ENCODE measurements around the gene MBIP.

The MBIP gene

DNA sequence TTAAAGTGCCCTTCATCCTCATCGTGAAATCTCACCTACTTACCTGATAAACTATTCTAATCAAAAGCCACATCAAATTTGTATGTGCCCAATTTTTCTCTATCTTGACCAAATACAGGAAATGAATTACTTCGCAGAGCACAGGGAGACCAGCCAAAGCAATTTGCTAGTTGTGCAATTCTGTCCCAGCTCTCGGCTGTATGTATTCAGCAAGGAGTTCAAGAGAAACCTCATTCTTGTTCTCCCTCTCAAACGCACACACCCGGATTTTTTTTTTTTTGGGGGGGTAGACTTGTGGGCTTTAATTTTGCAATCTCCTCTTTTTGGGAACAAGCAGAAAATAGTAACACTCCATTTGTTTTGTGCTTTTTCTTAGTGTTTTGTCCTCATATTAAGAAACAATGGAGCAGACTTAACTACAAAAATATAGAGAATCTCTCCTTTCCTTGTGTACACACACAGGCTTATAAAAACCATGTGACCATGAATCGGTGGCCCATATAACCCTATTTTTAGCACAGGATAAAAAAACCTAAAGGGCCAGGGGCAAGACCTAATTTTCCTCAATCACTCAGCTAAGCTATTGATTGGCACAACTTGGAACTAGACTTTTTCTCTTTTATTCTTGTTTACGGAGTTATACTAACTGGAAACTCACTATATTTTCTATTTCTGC is 64.2 kb downstream of the MBIP start:
- no peaks in the 10 kb centered on the region for H3K36me3 Mint-ChIP-seq
- no peaks in the 10 kb centered on the region for H3K9me3 Mint-ChIP-seq
- H3K4me1 Mint-ChIP-seq: no peaks in the 10 kb centered on the region
- H3K27me3 Mint-ChIP-seq: no peaks in the 10 kb centered on the region
- no peak for ATAC-seq
- no peak overlapping the region for H3K4me3 Mint-ChIP-seq
- H3K27ac Mint-ChIP-seq: no peak overlapping the region

DNA sequence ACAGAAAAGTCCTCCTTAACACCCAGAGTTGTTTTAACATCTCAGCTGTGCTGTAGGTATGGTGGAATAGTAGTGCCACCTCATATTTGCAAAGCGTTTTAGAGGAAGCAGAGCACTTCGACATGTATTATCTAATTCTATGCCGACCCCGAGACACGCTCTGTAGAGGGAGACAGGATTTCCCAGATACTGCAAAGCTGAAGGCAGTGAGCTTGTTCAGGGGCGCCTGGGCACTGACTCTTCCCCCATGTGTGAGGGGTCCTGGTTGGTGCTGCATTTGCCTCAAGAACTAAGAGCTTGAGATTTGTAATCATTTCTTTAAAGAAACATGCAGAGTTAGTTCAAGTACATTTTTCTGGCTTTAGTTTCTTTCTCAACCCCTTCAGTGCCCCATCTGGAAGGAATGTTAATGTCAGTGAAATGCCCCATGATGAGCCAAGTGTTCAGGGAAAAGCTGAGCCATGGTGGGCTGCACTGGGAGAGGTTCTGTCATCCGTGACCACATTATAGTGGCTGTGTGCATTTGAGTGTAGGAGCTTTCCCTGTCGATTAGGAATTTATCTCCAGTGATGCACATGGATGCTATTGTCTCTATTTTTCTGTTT is 66.3 kb downstream of the MBIP start:
- Mint-ChIP-seq H3K9me3 (peaks cover 3% of the 10 kb centered on the region), H3K36me3 (no peaks in the 10 kb centered on the region), H3K4me3 (no peak overlapping the region), H3K27me3 (no peaks in the 10 kb centered on the region), H3K4me1 (no peaks in the 10 kb centered on the region), H3K27ac (no peak overlapping the region)
- ATAC-seq: no peak

Data from stimulated activated memory B cell treated with anti-CD40 and anti-IgM and Interleukin-4, amounts not matched to agents 10 μg/mL and 1 μg/mL and 100 μg/mL, for 72 hours (primary cell).